ENCODE data around the gene DOCK1.

The DOCK1 gene

DNA sequence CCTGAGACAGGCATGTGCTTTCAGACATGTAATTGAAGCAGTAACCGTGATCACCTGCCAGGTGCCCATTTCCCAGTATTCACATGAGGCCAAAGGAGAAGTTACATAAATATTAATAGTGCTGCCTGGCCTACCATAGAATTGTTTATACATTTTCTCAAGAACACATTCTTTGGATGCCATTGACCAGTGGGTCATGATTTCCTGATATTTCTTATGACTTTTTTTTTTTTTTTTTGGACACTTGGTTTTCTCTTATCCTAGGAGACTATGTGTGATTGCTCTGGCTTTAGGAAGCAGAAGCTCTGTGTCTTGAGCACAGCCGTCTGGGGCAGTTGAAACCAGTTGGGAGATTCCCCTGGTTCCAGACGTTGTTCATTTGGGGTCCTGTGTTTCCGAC is 500.0 kb downstream of the DOCK1 start:
- FAIRE-seq (no peak), DNase-seq (ENCODE audit: insufficient read length, low spot score) (no peak)
- no peak for TF ChIP-seq PAX5 (IDR thresholded peaks at IDR 0.05; ENCODE audit: insufficient read depth, low read length, severe bottlenecking)
- no peak for TF ChIP-seq SPI1 (IDR thresholded peaks at IDR 0.05; ENCODE audit: low read depth, low read length)
- no peak for TF ChIP-seq TAF1 (IDR thresholded peaks at IDR 0.05; ENCODE audit: low read depth, low read length)
- TF ChIP-seq POLR2A (IDR thresholded peaks at IDR 0.05; ENCODE audit: low read depth, low read length) = no peak
- no peak for TF ChIP-seq POLR2AphosphoS5 (IDR thresholded peaks at IDR 0.05; ENCODE audit: low read depth, low read length)
- TF ChIP-seq POU2F2 (IDR thresholded peaks at IDR 0.05; ENCODE audit: low read depth, low read length) = no peak

DNA sequence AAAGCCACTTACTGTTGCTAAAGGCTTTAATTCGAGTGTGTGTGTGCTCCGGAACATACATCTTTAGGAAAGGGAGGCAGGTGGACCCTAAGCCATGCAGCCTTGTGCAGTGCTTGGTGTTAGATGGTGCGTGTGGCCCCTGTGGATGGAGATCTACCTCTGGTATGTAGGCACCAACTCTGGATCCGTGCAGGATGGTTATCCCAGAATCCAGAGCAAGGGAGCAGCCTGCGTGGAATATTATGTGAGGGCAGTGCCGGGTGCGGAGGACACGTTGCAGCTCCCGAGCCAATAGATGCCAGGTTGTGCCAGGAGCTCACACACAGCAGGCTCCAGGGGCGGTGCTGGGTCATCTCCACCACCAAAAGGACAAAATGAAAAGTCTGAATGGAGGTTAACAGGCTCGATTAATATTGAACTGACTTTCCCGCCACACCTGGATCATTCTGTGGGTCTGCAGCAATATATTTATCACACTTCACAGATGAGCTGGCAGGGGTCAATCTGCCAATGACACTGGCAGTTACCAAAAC is 500.9 kb downstream of the DOCK1 start:
- DNase-seq (ENCODE audit: insufficient read length, low spot score) (no peak), FAIRE-seq (no peak)
- TF ChIP-seq POLR2AphosphoS5 (IDR thresholded peaks at IDR 0.05; ENCODE audit: low read depth, low read length) (no peak), PAX5 (IDR thresholded peaks at IDR 0.05; ENCODE audit: insufficient read depth, low read length, severe bottlenecking) (no peak), POU2F2 (IDR thresholded peaks at IDR 0.05; ENCODE audit: low read depth, low read length) (no peak), POLR2A (IDR thresholded peaks at IDR 0.05; ENCODE audit: low read depth, low read length) (no peak), TAF1 (IDR thresholded peaks at IDR 0.05; ENCODE audit: low read depth, low read length) (no peak), SPI1 (IDR thresholded peaks at IDR 0.05; ENCODE audit: low read depth, low read length) (no peak)

DNA sequence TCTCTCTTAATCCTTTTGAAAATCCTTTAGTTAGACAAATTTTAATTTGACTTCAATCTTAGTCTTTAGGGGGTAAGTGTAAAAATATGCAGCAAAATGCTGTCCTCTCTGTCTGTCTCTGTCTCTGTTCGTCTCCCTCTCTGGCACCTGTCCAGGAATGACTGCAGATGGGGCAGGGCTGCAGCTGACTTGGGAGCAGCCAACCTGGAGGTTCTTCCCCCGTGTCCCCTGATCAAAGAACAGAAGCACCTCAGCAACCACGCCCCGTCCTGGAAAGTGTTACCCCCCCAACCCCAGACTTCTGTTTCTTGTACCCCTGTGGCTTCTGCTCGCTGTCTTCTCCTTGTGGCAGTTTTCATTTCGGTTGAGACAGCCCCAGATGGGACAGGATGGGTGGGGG is 502.3 kb downstream of the DOCK1 start:
- FAIRE-seq (no peak), DNase-seq (ENCODE audit: insufficient read length, low spot score) (no peak)
- TF ChIP-seq TAF1 (IDR thresholded peaks at IDR 0.05; ENCODE audit: low read depth, low read length) (no peak), PAX5 (IDR thresholded peaks at IDR 0.05; ENCODE audit: insufficient read depth, low read length, severe bottlenecking) (no peak), POU2F2 (IDR thresholded peaks at IDR 0.05; ENCODE audit: low read depth, low read length) (no peak), SPI1 (IDR thresholded peaks at IDR 0.05; ENCODE audit: low read depth, low read length) (no peak), POLR2A (IDR thresholded peaks at IDR 0.05; ENCODE audit: low read depth, low read length) (no peak), POLR2AphosphoS5 (IDR thresholded peaks at IDR 0.05; ENCODE audit: low read depth, low read length) (no peak)

GRCh38 chr10:127408112-127408710 is 503.0 kb downstream of the DOCK1 start:
- DNase-seq (ENCODE audit: insufficient read length, low spot score) (no peak), FAIRE-seq (no peak)
- TF ChIP-seq POLR2A (IDR thresholded peaks at IDR 0.05; ENCODE audit: low read depth, low read length) (no peak), PAX5 (IDR thresholded peaks at IDR 0.05; ENCODE audit: insufficient read depth, low read length, severe bottlenecking) (no peak), POU2F2 (IDR thresholded peaks at IDR 0.05; ENCODE audit: low read depth, low read length) (no peak), SPI1 (IDR thresholded peaks at IDR 0.05; ENCODE audit: low read depth, low read length) (no peak)

- DNase-seq (ENCODE audit: insufficient read length, low spot score) = no peak
- TF ChIP-seq POU2F2 (IDR thresholded peaks at IDR 0.05; ENCODE audit: low read depth, low read length) = no peak
- TF ChIP-seq POLR2A (IDR thresholded peaks at IDR 0.05; ENCODE audit: low read depth, low read length) = no peak
- no peak for TF ChIP-seq PAX5 (IDR thresholded peaks at IDR 0.05; ENCODE audit: insufficient read depth, low read length, severe bottlenecking)
- no peak for TF ChIP-seq POLR2AphosphoS5 (IDR thresholded peaks at IDR 0.05; ENCODE audit: low read depth, low read length)
- no peak for TF ChIP-seq SPI1 (IDR thresholded peaks at IDR 0.05; ENCODE audit: low read depth, low read length)
- TF ChIP-seq TAF1 (IDR thresholded peaks at IDR 0.05; ENCODE audit: low read depth, low read length) = no peak
- FAIRE-seq = no peak
Measured at GRCh38 chr10:127408733-127409132, 503.5 kb downstream of the DOCK1 start.

- DNase-seq (ENCODE audit: insufficient read length, low spot score) (no peak), FAIRE-seq (no peak)
- no peak for TF ChIP-seq POLR2A (IDR thresholded peaks at IDR 0.05; ENCODE audit: low read depth, low read length)
- no peak for TF ChIP-seq PAX5 (IDR thresholded peaks at IDR 0.05; ENCODE audit: insufficient read depth, low read length, severe bottlenecking)
- TF ChIP-seq SPI1 (IDR thresholded peaks at IDR 0.05; ENCODE audit: low read depth, low read length) = no peak
Measured at GRCh38 chr10:127410030-127410429, 504.8 kb downstream of the DOCK1 start.

DNA sequence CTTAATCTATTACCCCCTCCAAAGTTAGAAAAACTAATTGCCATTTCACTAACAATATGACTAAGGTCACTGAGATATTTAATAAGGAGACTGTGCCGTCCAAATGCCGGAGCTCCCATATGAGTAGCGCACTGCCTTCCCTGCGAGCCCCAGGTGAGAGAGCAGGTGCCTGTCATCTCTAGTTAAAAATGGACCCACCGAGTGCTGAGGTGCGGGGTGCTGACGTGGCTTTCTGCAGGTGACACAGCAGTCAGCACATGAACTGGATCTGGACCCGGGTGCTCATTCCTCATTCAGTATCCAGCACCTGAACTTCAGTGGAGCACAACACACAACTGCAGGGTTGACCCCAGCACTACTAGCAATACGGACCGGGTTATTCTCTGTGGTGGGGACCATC is 505.8 kb downstream of the DOCK1 start:
- DNase-seq (ENCODE audit: insufficient read length, low spot score) (no peak), FAIRE-seq (no peak)
- TF ChIP-seq POU2F2 (IDR thresholded peaks at IDR 0.05; ENCODE audit: low read depth, low read length) = no peak
- TF ChIP-seq POLR2A (IDR thresholded peaks at IDR 0.05; ENCODE audit: low read depth, low read length) = no peak
- TF ChIP-seq PAX5 (IDR thresholded peaks at IDR 0.05; ENCODE audit: insufficient read depth, low read length, severe bottlenecking) = no peak
- TF ChIP-seq POLR2AphosphoS5 (IDR thresholded peaks at IDR 0.05; ENCODE audit: low read depth, low read length) = no peak
- TF ChIP-seq TAF1 (IDR thresholded peaks at IDR 0.05; ENCODE audit: low read depth, low read length) = no peak
- TF ChIP-seq SPI1 (IDR thresholded peaks at IDR 0.05; ENCODE audit: low read depth, low read length) = no peak

- TF ChIP-seq PAX5 (IDR thresholded peaks at IDR 0.05; ENCODE audit: insufficient read depth, low read length, severe bottlenecking) = no peak
- TF ChIP-seq POLR2AphosphoS5 (IDR thresholded peaks at IDR 0.05; ENCODE audit: low read depth, low read length) = no peak
- no peak for TF ChIP-seq POLR2A (IDR thresholded peaks at IDR 0.05; ENCODE audit: low read depth, low read length)
- no peak for TF ChIP-seq TAF1 (IDR thresholded peaks at IDR 0.05; ENCODE audit: low read depth, low read length)
- no peak for TF ChIP-seq POU2F2 (IDR thresholded peaks at IDR 0.05; ENCODE audit: low read depth, low read length)
- TF ChIP-seq SPI1 (IDR thresholded peaks at IDR 0.05; ENCODE audit: low read depth, low read length) = no peak
- FAIRE-seq (no peak), DNase-seq (ENCODE audit: insufficient read length, low spot score) (no peak)
Measured at GRCh38 chr10:127413326-127413725, 508.1 kb downstream of the DOCK1 start.

GRCh38 chr10:127414024-127414423 is 508.8 kb downstream of the DOCK1 start:
- FAIRE-seq = no peak
- no peak for DNase-seq (ENCODE audit: insufficient read length, low spot score)
- no peak for TF ChIP-seq PAX5 (IDR thresholded peaks at IDR 0.05; ENCODE audit: insufficient read depth, low read length, severe bottlenecking)
- TF ChIP-seq POLR2A (IDR thresholded peaks at IDR 0.05; ENCODE audit: low read depth, low read length) = no peak
- TF ChIP-seq POU2F2 (IDR thresholded peaks at IDR 0.05; ENCODE audit: low read depth, low read length) = no peak
- TF ChIP-seq SPI1 (IDR thresholded peaks at IDR 0.05; ENCODE audit: low read depth, low read length) = no peak
- no peak for TF ChIP-seq POLR2AphosphoS5 (IDR thresholded peaks at IDR 0.05; ENCODE audit: low read depth, low read length)
- no peak for TF ChIP-seq TAF1 (IDR thresholded peaks at IDR 0.05; ENCODE audit: low read depth, low read length)

- TF ChIP-seq PAX5 (IDR thresholded peaks at IDR 0.05; ENCODE audit: insufficient read depth, low read length, severe bottlenecking) (no peak), POU2F2 (IDR thresholded peaks at IDR 0.05; ENCODE audit: low read depth, low read length) (no peak), POLR2AphosphoS5 (IDR thresholded peaks at IDR 0.05; ENCODE audit: low read depth, low read length) (no peak), TAF1 (IDR thresholded peaks at IDR 0.05; ENCODE audit: low read depth, low read length) (no peak), POLR2A (IDR thresholded peaks at IDR 0.05; ENCODE audit: low read depth, low read length) (no peak)
- DNase-seq (ENCODE audit: insufficient read length, low spot score) = no peak
- FAIRE-seq = no peak
Measured at GRCh38 chr10:127415116-127415515, 509.9 kb downstream of the DOCK1 start.

Measured in GM12891 (cell line).